Measurements from ENCODE around the gene CASTOR2.
"Not testable (repeated sequence)": the region's sequence is repeated elsewhere in the genome, so short reads cannot be mapped to it uniquely, and the experiment has no call there.

Gene CASTOR2

DNA sequence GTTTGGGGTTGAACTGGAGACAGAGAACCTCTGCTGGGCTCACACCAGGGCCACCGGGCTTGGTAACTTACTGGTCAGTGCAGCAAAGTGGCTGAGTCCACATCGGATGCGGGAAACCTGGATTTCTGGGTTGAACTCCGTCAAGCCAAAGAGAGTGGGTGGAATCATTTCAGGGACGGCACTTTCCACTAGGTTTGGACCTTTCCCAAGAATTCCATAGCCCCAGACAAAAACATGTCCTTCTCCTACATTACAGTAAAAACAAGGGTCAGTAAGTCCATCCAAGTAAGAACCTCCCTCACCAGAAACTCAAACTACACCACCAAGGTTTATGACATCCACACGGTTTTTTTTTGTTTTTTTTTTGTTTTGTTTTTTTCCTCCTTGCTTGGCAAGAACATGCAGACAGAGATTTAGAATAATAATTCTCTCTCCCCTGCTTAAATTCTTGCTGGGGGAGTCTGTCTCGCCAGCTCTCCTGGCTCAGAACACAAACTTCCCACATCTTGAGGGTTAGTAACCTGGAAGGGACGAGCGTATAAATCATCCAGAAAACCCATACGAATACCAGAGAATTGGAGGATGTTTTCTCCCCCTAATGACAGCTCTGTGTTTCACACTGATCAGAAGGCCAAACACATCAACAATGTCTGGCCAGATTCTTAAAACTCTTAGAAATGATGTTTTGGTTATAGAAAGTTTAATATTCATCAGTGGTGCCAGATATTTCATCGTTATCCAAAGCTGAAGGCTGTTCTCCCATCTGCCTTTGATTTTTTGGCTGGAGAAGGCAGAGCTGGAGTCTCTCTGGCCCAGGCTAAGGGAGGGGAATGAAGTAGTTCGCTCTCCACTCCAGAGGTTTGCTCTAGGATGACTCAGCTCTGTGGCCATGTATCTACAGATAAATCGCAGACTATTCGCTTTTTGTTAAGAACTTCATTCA, 91.6 kb downstream of the CASTOR2 start:
- DNase-seq: no peak

DNA sequence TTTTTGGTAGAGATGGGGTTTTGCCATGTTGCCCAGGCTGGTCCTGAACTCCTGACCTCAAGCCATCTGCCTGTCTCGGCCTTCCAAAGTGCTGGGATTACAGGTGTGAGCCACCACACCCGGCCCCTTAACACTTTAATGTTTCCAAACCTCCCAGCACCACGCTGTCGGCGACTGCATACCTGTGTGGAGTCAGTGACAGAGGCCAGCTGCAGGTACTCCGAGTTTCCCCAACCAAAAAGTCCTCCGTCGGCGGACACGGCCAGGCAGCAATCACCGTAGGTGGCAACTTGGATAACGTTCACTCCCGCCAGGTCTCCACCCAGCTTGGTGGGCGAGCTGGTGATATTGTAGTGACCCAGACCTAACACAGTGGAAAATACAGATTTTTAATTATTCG, 93.9 kb downstream of the CASTOR2 start:
- DNase-seq: no peak

DNA sequence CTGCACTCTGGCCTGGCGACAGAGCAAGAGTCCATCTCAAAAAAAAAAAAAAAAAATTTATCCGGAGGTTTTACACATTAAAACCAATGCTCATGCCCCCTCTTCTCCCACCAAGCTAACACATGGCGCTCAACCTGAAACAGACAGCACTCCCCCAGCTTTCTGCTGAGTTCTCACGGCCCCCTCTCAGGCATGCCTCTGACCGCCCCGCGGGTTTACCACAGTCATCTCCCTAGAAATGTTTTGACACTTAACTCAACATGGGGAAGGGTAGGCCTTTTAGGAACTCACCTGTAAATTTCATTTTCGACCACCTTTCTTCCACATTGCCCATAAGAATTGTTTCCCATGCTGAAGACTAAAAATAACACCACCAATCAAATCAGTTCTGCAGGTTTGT, 99.8 kb downstream of the CASTOR2 start:
- DNase-seq: no peak

DNA sequence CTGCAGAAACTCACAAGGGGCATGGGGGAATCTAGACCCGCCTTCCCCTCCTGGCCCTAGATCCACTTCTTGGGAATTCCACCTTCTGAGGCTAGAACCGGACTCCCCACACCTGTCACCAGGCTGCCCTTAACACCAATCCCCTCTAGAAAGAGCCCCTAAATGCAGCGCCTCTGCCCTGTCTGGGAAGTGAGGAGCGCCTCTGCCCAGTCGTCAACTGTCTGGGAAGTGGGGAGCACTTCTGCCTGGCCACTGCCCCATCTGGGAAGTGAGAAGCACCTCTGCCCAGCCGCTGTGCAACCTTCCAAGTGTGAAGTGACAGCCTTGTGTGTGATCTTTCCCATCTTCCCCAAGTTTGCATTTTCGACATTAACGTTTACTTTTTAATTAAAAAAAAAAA, 100.3 kb downstream of the CASTOR2 start:
- no peak for DNase-seq

DNA sequence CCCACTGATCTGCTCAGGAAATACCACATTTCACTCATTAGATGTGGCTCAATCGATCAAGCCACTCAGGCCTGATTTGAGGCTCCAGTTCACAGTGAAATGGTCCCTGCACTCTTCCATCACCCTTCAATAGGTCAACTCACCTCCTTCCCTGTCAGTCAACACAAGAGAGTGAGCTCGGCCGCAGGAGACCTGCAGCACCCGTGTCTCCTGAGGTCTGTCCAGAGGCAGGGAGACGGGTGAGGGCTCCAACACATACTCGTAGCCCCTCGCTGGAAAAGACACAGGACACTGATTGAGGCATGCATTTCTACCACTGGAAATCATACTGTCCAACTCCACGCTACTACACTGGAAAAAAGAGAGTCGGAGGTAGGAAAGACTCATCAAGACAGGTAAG, 102.0 kb downstream of the CASTOR2 start:
- DNase-seq: no peak

DNA sequence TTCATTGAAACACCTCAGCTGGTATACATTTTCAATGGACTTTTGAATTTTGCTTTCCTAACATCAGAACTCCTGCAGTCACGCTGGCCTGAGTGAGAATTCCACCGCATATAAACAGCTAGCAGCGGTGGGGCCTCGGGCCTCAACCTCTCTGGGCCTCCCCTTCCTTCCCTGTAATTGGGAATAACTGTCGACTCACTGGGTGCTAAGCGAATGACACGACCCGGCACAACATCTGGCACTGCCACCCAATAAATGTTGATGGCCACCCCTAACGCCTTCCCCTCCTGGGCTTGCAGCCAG, 108.4 kb downstream of the CASTOR2 start:
- DNase-seq: no peak

DNA sequence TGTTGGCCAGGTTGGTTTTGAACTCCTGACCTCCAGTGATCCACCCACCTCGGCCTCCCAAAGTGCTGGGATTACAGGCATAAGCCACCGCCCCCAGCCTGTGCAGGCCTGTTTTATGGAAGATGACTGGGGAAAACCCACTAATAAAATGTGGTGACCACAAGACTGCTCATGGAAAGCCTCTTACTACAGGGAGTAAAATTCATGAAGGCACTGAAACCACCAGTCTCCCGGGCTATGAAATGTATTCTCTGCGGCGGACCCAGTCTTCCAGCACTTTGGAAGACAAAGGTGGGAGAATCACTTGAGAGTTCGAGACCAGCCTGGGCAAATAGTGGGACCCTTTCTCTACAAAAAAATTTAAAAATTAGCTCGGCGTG, 109.7 kb downstream of the CASTOR2 start:
- not testable (repeated sequence) for DNase-seq

Measured in NCI-H69 (cell line).